HFFc6 (cell line): ENCODE results near the gene COL4A2. TPM values are rescaled to one million over a fixed set of nuclear protein-coding genes. Genes with fewer than 3 reads are reported as not detected.

Experiments
- DNase-seq: peaks from one replicate; pipeline ENCODE4 v3.0.0-alpha.2; 2018
- H3K27ac Mint-ChIP-seq: 2 replicates; pipeline ENCODE4 v1.8.0; 2020; ENCODE audit warnings: mild to moderate bottlenecking, mixed read lengths
- H3K27me3 Mint-ChIP-seq: 2 replicates; pipeline ENCODE4 v1.8.0; 2021; ENCODE audit warnings: mild to moderate bottlenecking, moderate library complexity, mixed read lengths; ENCODE audit not compliant: insufficient read depth
- H3K36me3 Mint-ChIP-seq: 2 replicates; pipeline ENCODE4 v1.8.0; 2021; ENCODE audit warnings: low read depth, mixed read lengths
- H3K4me1 Mint-ChIP-seq: 2 replicates; pipeline ENCODE4 v1.8.0; 2020; ENCODE audit warnings: low read depth, mixed read lengths
- H3K4me3 Mint-ChIP-seq: 2 replicates; pipeline ENCODE4 v1.8.0; 2020; ENCODE audit warnings: mild to moderate bottlenecking, moderate library complexity, mixed read lengths
- H3K9me3 Mint-ChIP-seq: 2 replicates; pipeline ENCODE4 v1.8.0; 2020; ENCODE audit warnings: mild to moderate bottlenecking, mixed read lengths
- CTCF ChIP-seq: fragments of 200-600 bp; sonication (generic); IDR thresholded peaks from 2 replicates; pipeline ENCODE4 v1.5.0; 2021; ENCODE audit warnings: antibody characterized with exemption, mild to moderate bottlenecking
- total RNA-seq, 6 experiments: library from RNA; stranded (reverse); fragmentation: NEBNext Ultra II Directional; extraction: Animal tissue kit (Norgen Biotek cat#: 25700); gene quantifications; 2 replicates in 1 of 6; 3 replicates in 5 of 6; pipeline ENCODE4 v1.2.3, GENCODE V29; 2021

COL4A2 gene
- total RNA-seq, 6 experiments from 2014 or later = 202 to 327 (median 217) TPM

- H3K4me3 Mint-ChIP-seq = no peak overlapping the region
- H3K27me3 Mint-ChIP-seq = peaks cover 2% of the 10 kb centered on the region
- no peak for DNase-seq
- peaks cover 29% of the 10 kb centered on the region for H3K36me3 Mint-ChIP-seq
- H3K9me3 Mint-ChIP-seq = peaks cover 4% of the 10 kb centered on the region; the same call in 1 of the 2 replicates
- H3K4me1 Mint-ChIP-seq = peaks cover 16% of the 10 kb centered on the region
- TF ChIP-seq CTCF = no peak
- H3K27ac Mint-ChIP-seq = no peak overlapping the region
Observed at GRCh38 chr13:110505594-110505993, 198.5 kb downstream of the COL4A2 start.

GRCh38 chr13:110506396-110506795 is 199.3 kb downstream of the COL4A2 start:
- no peak for DNase-seq
- no peak overlapping the region for H3K4me3 Mint-ChIP-seq
- TF ChIP-seq CTCF = no peak
- H3K36me3 Mint-ChIP-seq = peaks cover 23% of the 10 kb centered on the region
- H3K4me1 Mint-ChIP-seq = peaks cover 12% of the 10 kb centered on the region; the same call in 1 of the 2 replicates
- peaks cover 2% of the 10 kb centered on the region; the same call in 1 of the 2 replicates for H3K27me3 Mint-ChIP-seq
- H3K27ac Mint-ChIP-seq = no peak overlapping the region
- no peaks in the 10 kb centered on the region for H3K9me3 Mint-ChIP-seq

DNA sequence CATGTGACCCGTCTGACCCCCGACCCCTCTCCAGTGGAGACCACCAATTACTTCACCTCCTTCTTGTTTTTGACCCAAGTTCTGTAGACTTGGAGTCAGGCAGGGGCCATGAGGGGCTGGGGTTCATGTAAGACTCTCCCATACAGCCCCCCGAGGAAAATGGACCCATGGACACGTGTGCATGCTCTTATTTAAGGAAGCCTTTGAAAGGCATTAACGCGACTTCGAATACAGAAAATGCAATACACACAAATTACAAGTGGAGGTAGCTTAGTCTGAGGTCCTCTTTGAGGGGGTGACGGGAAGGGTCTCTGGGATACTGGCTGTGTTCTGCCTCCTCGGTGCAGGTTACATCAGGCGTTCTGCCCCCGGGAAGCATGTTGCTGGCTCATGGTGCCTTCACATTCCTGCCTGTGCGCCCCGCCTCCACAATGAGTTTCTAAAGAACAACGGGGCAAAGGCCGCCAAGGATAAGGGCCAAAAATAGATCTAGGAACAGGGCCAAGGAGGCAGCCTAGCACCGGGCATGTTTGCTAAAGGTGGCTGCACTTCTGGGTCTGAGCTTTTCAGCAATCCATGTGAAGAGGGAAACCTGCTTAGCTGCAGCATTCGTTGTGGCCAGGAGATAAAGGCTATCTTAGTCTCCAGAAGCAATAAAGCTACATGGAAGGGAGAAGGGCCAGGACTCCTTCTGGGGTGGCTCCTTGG is 199.9 kb downstream of the COL4A2 start:
- peaks cover 2% of the 10 kb centered on the region; the same call in 1 of the 2 replicates for H3K27me3 Mint-ChIP-seq
- no peak overlapping the region for H3K27ac Mint-ChIP-seq
- H3K36me3 Mint-ChIP-seq = peaks cover 17% of the 10 kb centered on the region
- no peaks in the 10 kb centered on the region for H3K9me3 Mint-ChIP-seq
- H3K4me1 Mint-ChIP-seq = peaks cover 12% of the 10 kb centered on the region; the same call in 1 of the 2 replicates
- TF ChIP-seq CTCF = no peak
- no peak overlapping the region for H3K4me3 Mint-ChIP-seq
- DNase-seq = no peak

- peaks cover 2% of the 10 kb centered on the region; the same call in 1 of the 2 replicates for H3K27me3 Mint-ChIP-seq
- H3K36me3 Mint-ChIP-seq = peaks cover 14% of the 10 kb centered on the region; the same call in 1 of the 2 replicates
- peak; percentile 42; the same call in 1 of the 2 replicates for TF ChIP-seq CTCF
- no peak overlapping the region for H3K4me3 Mint-ChIP-seq
- H3K27ac Mint-ChIP-seq = no peak overlapping the region
- peaks cover 12% of the 10 kb centered on the region; the same call in 1 of the 2 replicates for H3K4me1 Mint-ChIP-seq
- no peaks in the 10 kb centered on the region for H3K9me3 Mint-ChIP-seq
- DNase-seq = no peak
Observed at GRCh38 chr13:110507678-110508381, 200.7 kb downstream of the COL4A2 start.

GRCh38 chr13:110509478-110509926 is 202.4 kb downstream of the COL4A2 start:
- H3K9me3 Mint-ChIP-seq = no peaks in the 10 kb centered on the region
- TF ChIP-seq CTCF = no peak
- H3K36me3 Mint-ChIP-seq = peaks cover 16% of the 10 kb centered on the region; the same call in 1 of the 2 replicates
- no peak for DNase-seq
- H3K4me3 Mint-ChIP-seq = no peak overlapping the region
- H3K27me3 Mint-ChIP-seq = peaks cover 4% of the 10 kb centered on the region; the same call in 1 of the 2 replicates
- H3K4me1 Mint-ChIP-seq = peaks cover 12% of the 10 kb centered on the region; the same call in 1 of the 2 replicates
- peak overlapping the region; percentile 14; the same call in 1 of the 2 replicates for H3K27ac Mint-ChIP-seq
